Osteoblast (primary cell): ENCODE data around the gene PTF1A. TPM values are rescaled to one million over a fixed set of nuclear protein-coding genes. Genes with fewer than 3 reads are reported as not detected.
A peak's percentile ranks its signal among the peaks of the same experiment; 100 is the strongest.

Experiments used
- DNase-seq: peaks from one replicate; pipeline ENCODE4 v3.0.0; 2011; ENCODE audit warnings: low spot score, mixed read lengths; ENCODE audit not compliant: insufficient read length; ENCODE audit errors: missing footprints
- H2AFZ ChIP-seq: 2 replicates; pipeline ENCODE4 v1.6.0; 2011; ENCODE audit warnings: mild to moderate bottlenecking, low read length
- H3K27ac ChIP-seq: 2 replicates; pipeline ENCODE4 v1.5.1; 2011; ENCODE audit warnings: mild to moderate bottlenecking, low read depth, low read length, moderate library complexity
- H3K27me3 ChIP-seq: 2 replicates; pipeline ENCODE4 v1.6.0; 2012; ENCODE audit warnings: mild to moderate bottlenecking, control low read depth, inconsistent platforms, low read length, moderate library complexity; ENCODE audit not compliant: insufficient read depth
- H3K36me3 ChIP-seq: 2 replicates; pipeline ENCODE4 v1.5.1; 2011; ENCODE audit warnings: mild to moderate bottlenecking, low read length, control low read depth, moderate library complexity; ENCODE audit not compliant: insufficient read depth
- H3K4me1 ChIP-seq: 2 replicates; pipeline ENCODE4 v1.5.1; 2011; ENCODE audit warnings: mild to moderate bottlenecking, low read length, control low read depth, moderate library complexity; ENCODE audit not compliant: insufficient read depth
- H3K4me2 ChIP-seq: 2 replicates; pipeline ENCODE4 v1.6.0; 2011; ENCODE audit warnings: mild to moderate bottlenecking, low read length; ENCODE audit not compliant: insufficient read depth
- H3K4me3 ChIP-seq: fragments of 200-600 bp; sonication (generic); 3 replicates; pipeline ENCODE4 v1.5.1; 2012; ENCODE audit warnings: mild to moderate bottlenecking, low read length, inconsistent platforms; ENCODE audit not compliant: insufficient read depth
- H3K79me2 ChIP-seq: 2 replicates; pipeline ENCODE4 v1.6.0; 2012; ENCODE audit warnings: mild to moderate bottlenecking, low read length, control low read depth, inconsistent platforms; ENCODE audit not compliant: insufficient read depth
- H3K9me3 ChIP-seq: 2 replicates; pipeline ENCODE4 v1.5.1; 2011; ENCODE audit warnings: low read depth, low read length, control low read depth
- H4K20me1 ChIP-seq: 2 replicates; pipeline ENCODE4 v1.6.0; 2012; ENCODE audit warnings: mild to moderate bottlenecking, low read length, control low read depth; ENCODE audit not compliant: insufficient read depth
- CTCF ChIP-seq: IDR thresholded peaks from 2 replicates; pipeline ENCODE4 v1.5.1; 2011; ENCODE audit warnings: mild to moderate bottlenecking, low read depth, low read length, moderate library complexity; ENCODE audit errors: extremely low read depth
- total RNA-seq: library from RNA; depleted of rRNA; stranded (reverse); fragments of >200 nt; gene quantifications from 2 replicates; pipeline ENCODE4 v1.2.3, GENCODE V29; 2012

Gene PTF1A
- total RNA-seq, 1 donor: not detected

- peaks cover 77% of the 10 kb centered on the region for H3K27me3 ChIP-seq
- TF ChIP-seq CTCF: no peak
These were observed 1.4 kb downstream of the PTF1A start for GRCh38 chr10:23193435-23194074.

GRCh38 chr10:23194471-23194965, 2.4 kb downstream of the PTF1A start:
- peak; percentile 69 for DNase-seq
- Histone ChIP-seq H3K27ac (no peak overlapping the region), H4K20me1 (no peaks in the 10 kb centered on the region), H3K27me3 (peaks cover 75% of the 10 kb centered on the region), H3K4me2 (no peak overlapping the region), H3K4me1 (no peaks in the 10 kb centered on the region), H3K9me3 (no peaks in the 10 kb centered on the region), H3K4me3 (no peak overlapping the region), H3K36me3 (no peaks in the 10 kb centered on the region), H2AFZ (no peak overlapping the region), H3K79me2 (no peaks in the 10 kb centered on the region)
- no peak for TF ChIP-seq CTCF

More at GRCh38 chr10:23193435-23194074, 1.4 kb downstream of the PTF1A start:
- no peak overlapping the region for H3K4me2 ChIP-seq
- H3K27ac ChIP-seq: no peak overlapping the region
- no peaks in the 10 kb centered on the region for H4K20me1 ChIP-seq
- DNase-seq: peak; percentile 78
- H3K79me2 ChIP-seq: no peaks in the 10 kb centered on the region
- no peaks in the 10 kb centered on the region for H3K9me3 ChIP-seq
- H2AFZ ChIP-seq: no peak overlapping the region
- H3K4me3 ChIP-seq: no peak overlapping the region
- no peaks in the 10 kb centered on the region for H3K36me3 ChIP-seq
- H3K4me1 ChIP-seq: no peaks in the 10 kb centered on the region

- Histone ChIP-seq H3K9me3 (no peaks in the 10 kb centered on the region), H3K27ac (no peak overlapping the region), H3K27me3 (peaks cover 78% of the 10 kb centered on the region), H3K4me2 (no peak overlapping the region), H2AFZ (no peak overlapping the region), H3K4me1 (no peaks in the 10 kb centered on the region), H3K4me3 (no peak overlapping the region), H3K79me2 (no peaks in the 10 kb centered on the region), H4K20me1 (no peaks in the 10 kb centered on the region), H3K36me3 (no peaks in the 10 kb centered on the region)
- no peak for TF ChIP-seq CTCF
- DNase-seq: peak; percentile 82
These were observed 3.1 kb downstream of the PTF1A start for GRCh38 chr10:23194966-23195845.
